ENCODE measurements around the gene RBM4B. TPM values are rescaled to one million over a fixed set of nuclear protein-coding genes. Genes with fewer than 3 reads are reported as not detected.
"Not testable (repeated sequence)": the region's sequence is repeated elsewhere in the genome, so short reads cannot be mapped to it uniquely, and the experiment has no call there.

RBM4B gene
- total RNA-seq, 2 experiments from 2014 or later = 17.2 to 18.1 TPM

- CTCF ChIA-PET = no interaction called here
- POLR2A ChIA-PET = interaction anchor here (0.6 kb wide), 2 partner anchors 94 to 567 kb away, joined by 4 to 9 read pairs; no protein-coding TSS in a partner anchor
These were observed 13.9 kb downstream of the RBM4B start for GRCh38 chr11:66663741-66664296.

GRCh38 chr11:66659763-66660162 is 17.9 kb downstream of the RBM4B start:
- ChIA-PET CTCF (interaction anchor here (0.5 kb wide), 1 partner anchor 21 kb away, joined by 3 read pairs; no protein-coding TSS in a partner anchor), POLR2A (interaction anchor here (0.6 to 0.7 kb wide), 2 partner anchors 144 to 316 kb away, joined by 3 to 8 read pairs; no protein-coding TSS in a partner anchor)

GRCh38 chr11:66653123-66653522 is 24.6 kb downstream of the RBM4B start:
- CTCF ChIA-PET = interaction anchor here (0.7 kb wide), 1 partner anchor 25 kb away, joined by 4 read pairs; no protein-coding TSS in a partner anchor

GRCh38 chr11:66652651-66653050 is 25.0 kb downstream of the RBM4B start:
- ChIA-PET CTCF (no interaction called here), POLR2A (interaction anchor here (0.8 kb wide), 1 partner anchor 15 kb away, joined by 3 read pairs; no protein-coding TSS in a partner anchor)

More at GRCh38 chr11:66653123-66653522, 24.6 kb downstream of the RBM4B start:
- POLR2A ChIA-PET = interaction anchor here (0.8 kb wide), 1 partner anchor 15 kb away, joined by 3 read pairs; no protein-coding TSS in a partner anchor

GRCh38 chr11:66651016-66651415 is 26.7 kb downstream of the RBM4B start:
- ChIA-PET POLR2A (no interaction called here), CTCF (no interaction called here)

- CTCF ChIA-PET = no interaction called here
- POLR2A ChIA-PET = interaction anchor here (1.7 kb wide), 1 partner anchor 12 kb away, joined by 10 read pairs; the partner anchor contains the start of gene RBM4
These were observed 27.8 kb downstream of the RBM4B start for GRCh38 chr11:66649903-66650302.

- ChIA-PET CTCF (interaction anchor here (1.8 to 2.1 kb wide), 2 partner anchors 32 to 67 kb away, joined by 4 to 7 read pairs; partner anchors contain the start of gene RBM4B), POLR2A (interaction anchor here (1.2 kb wide), 1 partner anchor 26 kb away, joined by 4 read pairs; no protein-coding TSS in a partner anchor)
These were observed 30.9 kb downstream of the RBM4B start for GRCh38 chr11:66646828-66647227.

GRCh38 chr11:66643745-66644437 is 33.8 kb downstream of the RBM4B start:
- POLR2A ChIA-PET = interaction anchor here (0.5 to 1.1 kb wide), 2 partner anchors 10 to 27 kb away, joined by 3 to 5 read pairs; no protein-coding TSS in a partner anchor
- CTCF ChIA-PET = no interaction called here

GRCh38 chr11:66641834-66642233 is 35.9 kb downstream of the RBM4B start:
- ChIA-PET POLR2A (no interaction called here), CTCF (interaction anchor here (0.9 kb wide), 2 partner anchors 17 to 37 kb away, joined by 3 read pairs; no protein-coding TSS in a partner anchor)

- CTCF ChIA-PET = not testable (repeated sequence)
- POLR2A ChIA-PET = interaction anchor here (1.6 to 4.0 kb wide), 5 partner anchors 11 to 94 kb away, joined by 5 to 37 read pairs (median 5); partner anchors contain the start of genes CCDC87, CCS, RBM14 and ZDHHC24
These were observed 37.8 kb downstream of the RBM4B start for GRCh38 chr11:66639814-66640340.

GRCh38 chr11:66639066-66639813 is 38.4 kb downstream of the RBM4B start:
- CTCF ChIA-PET = interaction anchor here (0.7 to 2.2 kb wide), 4 partner anchors 16 to 60 kb away, joined by 3 to 14 read pairs (median 5); no protein-coding TSS in a partner anchor
- POLR2A ChIA-PET = interaction anchor here (0.6 to 4.0 kb wide), 10 partner anchors 8 to 1834 kb away, joined by 3 to 37 read pairs (median 5); partner anchors contain the start of genes CCDC87, CCS, RBM14 and ZDHHC24

GRCh38 chr11:66638177-66639065 is 39.3 kb downstream of the RBM4B start, which contains the start of gene RBM4:
Gene RBM4, plus strand, starts transcription at chr11:66638703. Its CDS starts 1,009 bp downstream, at chr11:66639712.
- ChIA-PET CTCF (interaction anchor here (0.7 to 2.2 kb wide), 9 partner anchors 10 to 59 kb away, joined by 3 to 14 read pairs (median 4); partner anchors contain the start of genes CCDC87 and CCS), POLR2A (interaction anchor here (0.6 to 4.0 kb wide), 16 partner anchors 7 to 1833 kb away, joined by 3 to 37 read pairs (median 5); partner anchors contain the start of genes CCDC87, CCS, RBM14 and RBM4B)

GRCh38 chr11:66637557-66638176 is 40.0 kb downstream of the RBM4B start:
- POLR2A ChIA-PET = interaction anchor here (0.8 to 4.0 kb wide), 8 partner anchors 12 to 92 kb away, joined by 3 to 37 read pairs (median 9); partner anchors contain the start of genes RBM14, RBM4B and ZDHHC24
- CTCF ChIA-PET = interaction anchor here (0.7 to 2.2 kb wide), 9 partner anchors 8 to 58 kb away, joined by 3 to 14 read pairs (median 4); partner anchors contain the start of genes CCDC87 and CCS

GRCh38 chr11:66636411-66636810 is 41.3 kb downstream of the RBM4B start:
- CTCF ChIA-PET = interaction anchor here (1.0 kb wide), 1 partner anchor 42 kb away, joined by 3 read pairs; no protein-coding TSS in a partner anchor
- POLR2A ChIA-PET = interaction anchor here (1.1 to 3.4 kb wide), 2 partner anchors 16 to 20 kb away, joined by 5 to 19 read pairs; partner anchors contain the start of gene RBM14

GRCh38 chr11:66632952-66633351 is 44.7 kb downstream of the RBM4B start:
- ChIA-PET CTCF (interaction anchor here (0.5 kb wide), 1 partner anchor 56 kb away, joined by 3 read pairs; no protein-coding TSS in a partner anchor), POLR2A (interaction anchor here (0.7 kb wide), 1 partner anchor 40 kb away, joined by 4 read pairs; no protein-coding TSS in a partner anchor)

- ChIA-PET POLR2A (no interaction called here), CTCF (no interaction called here)
These were observed 45.8 kb downstream of the RBM4B start for GRCh38 chr11:66631883-66632282.

GRCh38 chr11:66629356-66629755 is 48.3 kb downstream of the RBM4B start:
- POLR2A ChIA-PET = interaction anchor here (1.1 to 1.3 kb wide), 2 partner anchors 10 to 12 kb away, joined by 4 to 5 read pairs; partner anchors contain the start of genes RBM14 and RBM4
- CTCF ChIA-PET = interaction anchor here (1.2 kb wide), 1 partner anchor 10 kb away, joined by 5 read pairs; no protein-coding TSS in a partner anchor
